CD4-positive, alpha-beta T cell treated with Interferon gamma for 1 hour (primary cell): Measurements from ENCODE around the gene PARD6A.
A peak's percentile ranks its signal among the peaks of the same experiment; 100 is the strongest.

Experiments used
- DNase-seq: peaks from one replicate; pipeline ENCODE4 v3.0.0-alpha.2; 2020

Gene PARD6A, protein sequence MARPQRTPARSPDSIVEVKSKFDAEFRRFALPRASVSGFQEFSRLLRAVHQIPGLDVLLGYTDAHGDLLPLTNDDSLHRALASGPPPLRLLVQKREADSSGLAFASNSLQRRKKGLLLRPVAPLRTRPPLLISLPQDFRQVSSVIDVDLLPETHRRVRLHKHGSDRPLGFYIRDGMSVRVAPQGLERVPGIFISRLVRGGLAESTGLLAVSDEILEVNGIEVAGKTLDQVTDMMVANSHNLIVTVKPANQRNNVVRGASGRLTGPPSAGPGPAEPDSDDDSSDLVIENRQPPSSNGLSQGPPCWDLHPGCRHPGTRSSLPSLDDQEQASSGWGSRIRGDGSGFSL

DNA sequence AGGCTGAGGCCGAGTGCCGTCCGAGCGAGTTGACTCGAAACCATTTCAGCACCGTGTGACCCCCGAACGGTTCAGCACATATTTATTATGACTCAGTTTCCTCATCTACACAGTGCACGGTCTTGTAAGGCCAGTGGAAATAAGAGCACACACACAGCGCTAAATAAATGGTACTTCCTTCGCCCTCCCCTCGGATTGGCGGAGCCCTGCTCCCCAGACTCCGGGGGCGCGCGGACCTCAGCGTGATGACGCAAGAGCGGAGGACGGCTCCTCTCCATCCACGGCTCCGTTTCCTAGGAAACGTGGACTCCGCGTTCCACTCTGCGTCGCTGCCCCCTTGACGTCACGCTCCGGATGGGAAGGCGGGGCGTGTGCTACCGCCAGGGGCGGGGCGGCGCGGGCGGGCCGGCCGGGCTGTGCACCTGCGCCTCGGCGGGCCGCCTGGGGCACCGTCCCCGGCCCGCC lies at the start of gene PARD6A:
TSS of gene PARD6A (plus strand) at position 397 of the 465 bp plus-strand sequence. CDS start 79 bp downstream, outside the sequence.
- DNase-seq, result peak; percentile 98

DNA sequence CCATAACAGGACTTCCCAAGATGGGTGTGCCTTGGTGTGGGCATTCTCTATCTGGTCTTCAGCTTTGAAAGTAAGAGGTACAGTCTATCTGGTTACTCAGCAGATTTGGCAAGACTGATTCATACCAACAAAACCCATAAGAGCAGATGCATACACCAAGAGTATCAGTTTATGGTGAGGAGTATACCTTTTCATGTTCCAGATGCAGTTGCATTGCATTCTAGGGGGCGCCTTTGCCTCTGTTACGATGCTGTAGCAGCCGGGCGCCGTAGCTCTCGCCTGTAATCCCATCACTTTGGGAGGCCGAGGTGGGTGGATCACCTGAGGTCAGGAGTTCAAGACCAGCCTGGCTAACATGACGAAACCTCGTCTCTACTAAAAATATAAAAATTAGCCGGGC lies 47.0 kb upstream of the PARD6A start:
- DNase-seq, result no peak

GRCh38 chr16:67628216-67628615 lies 32.5 kb upstream of the PARD6A start:
- no peak for DNase-seq

GRCh38 chr16:67632415-67633172 lies 28.2 kb upstream of the PARD6A start:
- DNase-seq, result no peak

- no peak for DNase-seq
Measured at GRCh38 chr16:67636713-67637112, 24.0 kb upstream of the PARD6A start.

- DNase-seq, result no peak
Measured at GRCh38 chr16:67637625-67638024, 23.1 kb upstream of the PARD6A start.

DNA sequence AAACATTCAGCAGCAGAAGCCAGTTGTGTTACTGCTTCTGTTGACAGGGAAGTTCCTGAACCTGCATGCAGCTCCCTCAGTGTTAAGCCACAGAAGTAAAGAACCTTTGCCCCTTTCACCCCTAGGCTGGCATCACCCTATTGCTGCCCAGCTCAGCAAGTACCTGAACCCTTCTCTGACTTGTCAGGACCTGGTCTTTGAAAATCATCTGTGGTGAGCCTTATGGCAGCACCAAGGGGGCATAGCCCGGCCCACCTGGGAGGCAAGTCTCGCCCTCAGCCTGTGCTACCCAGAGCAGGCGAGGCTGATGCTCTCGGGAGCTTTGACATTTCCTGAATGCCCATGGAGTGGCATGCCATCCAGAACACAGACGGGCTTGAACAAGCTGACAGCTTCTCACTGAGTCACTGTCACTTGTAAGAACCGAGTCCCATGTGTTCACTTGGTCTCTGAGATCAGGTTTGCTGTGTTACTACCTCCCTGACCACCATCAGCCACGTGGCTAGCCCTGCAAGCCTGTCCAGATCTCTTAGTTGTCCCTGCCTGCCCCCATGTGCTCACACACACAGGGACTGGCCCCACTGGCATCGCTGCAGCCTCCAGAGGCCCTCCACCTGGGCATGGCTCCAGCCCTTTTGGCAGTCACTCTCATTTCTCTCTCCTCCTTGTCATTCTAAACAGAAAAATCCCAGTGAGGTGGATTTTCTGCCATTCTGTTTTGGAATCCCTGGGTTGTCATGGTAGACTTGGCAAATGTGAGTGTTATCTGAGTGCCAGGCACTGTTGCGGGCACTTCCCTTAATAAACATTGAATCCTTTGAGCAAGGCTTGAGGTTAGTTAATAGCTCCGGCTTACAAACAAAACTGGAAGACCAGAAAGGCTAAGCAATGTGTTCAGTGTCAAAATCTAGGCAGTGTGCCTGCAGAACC lies 18.7 kb upstream of the PARD6A start:
- no peak for DNase-seq

- DNase-seq, result no peak
Measured at GRCh38 chr16:67644038-67644437, 16.7 kb upstream of the PARD6A start.

GRCh38 chr16:67645397-67646121 lies 15.2 kb upstream of the PARD6A start:
- no peak for DNase-seq

DNA sequence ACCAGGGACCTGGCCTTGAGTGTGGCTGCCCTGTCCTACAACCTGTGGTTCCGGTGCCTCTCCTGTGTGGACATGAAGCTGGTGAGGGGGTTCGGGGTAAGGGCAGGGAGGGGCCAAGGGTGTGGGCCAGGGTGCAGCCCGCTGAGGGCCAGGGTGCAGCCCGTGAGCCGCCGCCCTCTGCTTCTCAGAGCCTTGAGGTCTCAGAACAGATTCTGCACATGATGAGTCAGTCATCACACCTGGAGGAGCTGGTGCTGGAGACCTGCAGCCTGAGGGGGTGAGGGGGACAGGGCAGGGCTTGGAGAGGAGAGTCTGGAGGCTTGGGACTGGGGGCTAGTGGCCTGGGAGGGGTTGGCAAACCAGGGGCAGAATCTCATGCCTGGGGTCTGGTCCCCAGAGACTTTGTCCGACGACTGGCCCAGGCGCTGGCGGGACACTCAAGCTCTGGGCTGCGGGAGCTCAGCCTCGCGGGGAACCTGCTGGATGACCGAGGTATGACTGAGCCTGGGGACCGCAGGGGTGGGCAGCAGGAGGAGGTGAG lies 13.6 kb upstream of the PARD6A start:
- DNase-seq, result no peak

DNA sequence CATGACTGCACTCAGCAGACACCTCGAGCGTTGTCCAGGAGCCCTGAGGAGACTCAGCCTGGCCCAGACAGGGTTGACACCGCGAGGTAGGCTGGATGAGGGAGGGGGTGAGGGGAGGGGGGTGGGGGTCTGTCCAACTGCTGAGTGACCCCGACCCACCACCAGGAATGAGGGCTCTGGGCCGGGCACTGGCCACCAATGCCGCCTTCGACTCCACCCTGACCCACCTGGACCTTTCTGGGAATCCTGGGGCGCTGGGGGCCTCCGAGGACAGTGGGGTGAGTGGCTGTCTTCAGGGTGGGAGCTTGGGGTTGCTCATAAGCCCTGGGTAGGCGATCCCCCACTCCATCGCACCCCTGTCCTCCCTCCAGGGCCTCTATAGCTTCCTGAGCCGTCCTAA lies 13.1 kb upstream of the PARD6A start:
- DNase-seq, result no peak

DNA sequence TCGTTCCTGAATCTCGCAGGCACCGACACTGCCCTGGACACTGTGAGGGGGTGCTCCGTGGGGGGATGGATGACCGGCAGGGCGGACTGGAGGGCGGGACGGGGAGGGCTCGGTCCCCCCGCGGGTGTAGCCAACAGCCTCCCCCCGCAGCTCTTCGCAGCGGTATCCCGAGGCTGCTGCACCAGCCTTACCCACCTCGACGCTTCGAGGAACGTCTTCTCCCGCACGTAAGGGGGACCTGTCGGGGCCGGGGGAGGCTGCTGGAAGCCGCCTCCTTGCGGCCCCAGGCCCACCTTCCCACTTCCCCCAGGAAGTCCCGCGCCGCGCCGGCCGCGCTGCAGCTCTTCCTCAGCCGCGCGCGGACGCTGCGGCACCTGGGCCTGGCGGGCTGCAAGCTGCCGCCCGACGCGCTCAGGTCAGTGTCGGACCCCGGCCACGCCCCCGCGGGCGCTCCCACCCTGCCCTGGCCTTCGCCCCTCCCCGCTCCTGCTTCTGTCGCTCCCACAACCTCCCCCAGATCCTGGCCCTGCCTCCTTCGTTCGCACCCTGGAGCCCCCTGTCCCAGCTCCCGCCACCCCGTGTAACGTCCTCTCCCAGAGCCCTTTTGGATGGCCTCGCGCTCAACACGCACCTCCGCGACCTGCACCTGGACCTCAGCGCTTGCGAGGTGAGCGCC lies 12.5 kb upstream of the PARD6A start:
- no peak for DNase-seq

DNA sequence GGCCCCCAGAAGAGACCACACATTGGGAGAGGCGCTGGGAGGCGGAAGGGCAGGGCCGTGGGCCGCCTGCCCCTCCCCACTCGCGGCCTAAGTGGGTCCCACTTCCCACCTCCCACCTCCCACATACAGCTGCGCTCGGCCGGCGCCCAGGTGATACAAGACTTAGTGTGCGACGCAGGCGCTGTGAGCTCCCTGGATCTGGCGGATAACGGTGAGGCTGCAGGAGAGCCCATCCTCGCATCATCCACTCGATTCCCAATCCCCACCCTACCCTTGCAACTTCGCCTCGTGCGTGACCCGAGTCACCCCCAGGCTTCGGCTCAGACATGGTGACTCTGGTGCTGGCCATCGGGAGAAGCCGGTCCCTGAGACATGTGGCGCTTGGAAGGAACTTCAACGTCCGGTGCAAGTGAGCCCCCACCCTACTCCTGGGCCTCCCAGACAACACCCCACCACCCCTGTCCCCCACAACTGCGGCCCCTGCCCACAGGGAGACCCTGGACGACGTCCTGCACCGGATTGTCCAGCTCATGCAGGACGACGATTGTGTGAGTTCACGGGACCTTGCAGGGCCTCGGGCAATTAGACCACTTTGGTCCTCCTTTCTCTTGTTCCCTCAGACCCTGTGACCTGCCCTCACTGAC lies 11.9 kb upstream of the PARD6A start:
- DNase-seq, result no peak

DNA sequence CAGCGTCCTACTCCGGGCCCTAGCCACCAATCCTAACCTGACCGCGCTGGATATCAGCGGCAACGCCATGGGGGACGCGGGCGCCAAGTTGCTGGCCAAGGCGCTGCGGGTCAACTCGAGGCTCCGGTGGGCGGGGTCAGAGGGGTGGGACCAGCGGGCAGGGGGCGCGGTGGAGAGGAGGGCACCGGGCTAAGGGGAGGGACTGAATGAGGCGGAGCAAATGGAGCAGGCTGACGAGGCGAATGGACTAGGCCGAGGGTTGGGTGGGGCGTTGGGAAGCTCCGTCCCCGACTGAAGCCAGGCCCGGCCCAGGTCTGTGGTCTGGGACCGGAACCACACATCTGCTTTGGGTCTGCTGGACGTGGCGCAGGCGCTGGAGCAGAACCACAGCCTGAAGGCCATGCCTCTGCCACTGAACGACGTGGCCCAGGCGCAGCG lies 11.2 kb upstream of the PARD6A start:
- DNase-seq, result no peak

DNA sequence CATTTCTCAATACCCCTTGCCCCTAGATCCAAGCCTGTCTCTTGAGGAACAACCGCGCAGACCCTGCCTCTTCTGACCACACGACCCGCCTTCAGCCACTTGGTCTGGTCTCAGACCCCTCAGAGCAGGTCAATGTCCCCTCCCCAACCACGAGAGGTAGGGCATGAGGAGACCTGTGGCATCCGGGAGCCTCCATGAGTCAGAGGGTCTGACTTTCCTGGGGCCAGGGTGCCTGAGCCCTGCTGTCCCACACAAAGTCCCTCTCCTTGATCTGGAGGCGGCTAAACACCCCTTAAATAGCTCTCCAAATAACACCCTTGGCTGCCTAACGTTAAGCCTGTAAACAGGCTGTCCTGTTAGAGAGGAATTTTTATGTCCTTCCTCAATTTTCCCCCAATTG lies 10.7 kb upstream of the PARD6A start:
- no peak for DNase-seq

DNA sequence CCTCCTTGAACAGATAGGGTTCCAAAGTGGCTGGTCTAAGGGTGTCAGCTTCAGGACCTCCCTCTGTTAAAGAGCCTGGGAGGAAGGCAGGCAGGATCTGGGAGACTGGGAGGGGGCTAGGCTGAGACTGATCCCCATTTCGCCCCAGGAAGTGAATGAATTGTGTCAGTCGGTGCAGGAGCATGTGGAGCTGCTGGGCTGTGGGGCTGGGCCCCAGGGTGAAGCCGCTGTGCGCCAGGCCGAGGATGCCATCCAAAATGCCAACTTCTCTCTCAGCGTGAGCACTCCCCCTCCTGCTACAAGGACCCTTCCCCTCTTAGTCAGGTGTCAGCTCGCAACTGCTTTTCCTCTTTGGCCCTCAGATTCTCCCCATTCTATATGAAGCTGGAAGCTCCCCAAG lies 9.7 kb upstream of the PARD6A start:
- DNase-seq, result no peak

DNA sequence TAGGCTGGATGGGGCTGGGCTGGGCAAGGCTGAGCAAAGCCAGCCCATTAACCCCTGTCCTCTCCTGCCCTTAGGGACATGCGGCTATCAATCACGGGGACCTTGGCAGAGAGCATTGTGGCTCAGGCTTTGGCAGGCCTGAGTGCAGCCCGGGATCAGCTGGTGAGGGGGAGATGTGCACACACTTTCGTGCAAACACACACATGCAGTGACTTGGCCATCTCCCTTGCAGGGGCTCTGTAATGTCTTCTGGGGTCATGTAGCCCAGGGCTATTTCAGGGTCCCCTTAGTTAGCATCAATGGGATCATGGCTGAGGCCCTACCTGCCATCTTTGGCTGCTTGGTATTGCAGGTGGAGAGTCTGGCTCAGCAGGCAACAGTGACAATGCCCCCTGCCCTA lies 8.9 kb upstream of the PARD6A start:
- DNase-seq, result no peak

DNA sequence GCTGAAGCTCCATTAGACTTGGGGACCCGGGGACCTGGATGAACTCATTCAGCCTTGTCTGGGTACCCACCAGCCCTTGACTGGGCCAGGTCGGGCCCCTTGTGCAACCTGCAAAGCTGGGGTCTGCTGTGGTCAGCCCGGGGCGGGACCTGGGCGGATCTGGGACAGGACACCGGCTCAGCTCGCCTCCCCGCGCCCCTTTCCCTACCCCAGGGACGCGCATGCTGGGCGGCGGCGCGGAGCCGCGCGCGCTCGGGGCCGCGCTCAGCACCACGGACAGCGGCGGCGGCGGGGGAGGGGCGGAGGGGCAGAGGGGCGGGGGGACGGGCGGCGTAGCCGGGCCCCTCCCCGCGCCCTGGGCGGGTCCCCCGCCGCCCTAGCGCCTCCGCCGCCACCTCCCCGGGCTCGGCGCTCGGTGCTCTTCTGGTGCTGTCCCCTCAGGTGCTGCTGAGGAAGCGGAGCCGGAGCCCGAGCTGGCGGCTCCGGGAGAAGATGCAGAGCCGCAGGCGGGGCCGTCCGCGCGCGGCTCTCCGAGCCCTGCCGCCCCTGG lies 8.1 kb upstream of the PARD6A start:
- DNase-seq, result no peak

DNA sequence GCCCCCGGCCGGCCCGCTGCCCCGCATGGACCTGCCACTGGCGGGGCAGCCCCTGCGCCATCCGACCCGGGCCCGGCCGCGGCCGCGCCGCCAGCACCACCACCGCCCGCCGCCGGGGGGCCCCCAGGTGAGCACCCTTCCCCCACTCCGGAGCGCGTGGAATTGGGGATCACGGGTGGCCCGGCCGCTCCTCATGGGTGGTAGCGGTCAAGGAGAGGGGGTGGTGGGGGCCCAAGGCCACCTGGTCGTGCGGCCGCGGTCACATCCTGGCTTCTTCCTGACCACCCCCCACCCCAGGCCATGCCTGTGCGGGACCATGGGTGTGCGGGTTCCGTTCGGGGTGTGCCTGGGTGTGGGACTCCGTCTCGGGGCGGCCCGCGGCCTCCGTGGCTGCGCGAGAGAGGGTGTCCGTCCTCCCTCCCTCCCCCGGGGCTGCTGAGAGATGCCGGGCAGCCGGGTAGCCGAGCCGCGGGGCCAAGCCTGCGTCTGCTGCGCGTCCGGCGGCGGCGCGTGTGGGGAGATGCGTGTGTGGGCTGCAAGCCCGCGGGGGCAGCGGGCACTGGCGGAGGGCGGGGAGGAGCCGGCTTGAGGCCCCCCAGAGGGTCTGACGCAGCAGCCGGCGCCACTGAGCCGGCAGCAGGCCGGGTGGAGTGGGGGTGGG lies 7.5 kb upstream of the PARD6A start:
- no peak for DNase-seq

DNA sequence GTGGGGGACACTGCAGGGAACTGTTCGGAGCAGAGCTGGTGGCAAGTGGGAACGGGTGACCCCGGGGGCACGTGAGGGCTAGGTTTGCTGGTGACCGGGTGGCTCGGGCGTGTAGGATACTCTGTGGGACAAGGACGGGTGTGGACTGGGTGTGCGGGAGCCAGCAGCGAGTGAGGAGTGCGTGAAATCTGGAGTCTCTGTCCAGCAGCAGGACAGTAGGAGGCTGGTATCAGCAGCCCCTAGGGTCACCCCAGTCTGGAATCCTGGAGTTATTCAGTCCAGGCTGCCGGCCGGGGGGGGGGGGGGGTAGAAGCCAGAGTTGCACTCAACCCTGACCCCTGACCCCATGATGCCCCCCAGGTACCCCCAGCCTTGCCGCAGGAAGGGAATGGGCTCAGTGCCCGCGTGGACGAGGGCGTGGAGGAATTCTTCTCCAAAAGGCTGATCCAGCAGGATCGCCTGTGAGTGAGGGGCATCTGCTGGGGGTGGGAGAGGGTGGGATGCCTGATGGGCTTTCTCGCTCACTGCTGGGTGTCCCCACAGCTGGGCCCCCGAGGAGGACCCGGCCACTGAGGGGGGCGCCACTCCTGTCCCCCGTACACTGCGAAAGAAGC lies 6.9 kb upstream of the PARD6A start:
- DNase-seq, result no peak
